Keratinocyte (primary cell): ENCODE results near the gene CSNK1A1. TPM values are rescaled to one million over a fixed set of nuclear protein-coding genes. Genes with fewer than 3 reads are reported as not detected.
"Not testable (repeated sequence)": the region's sequence is repeated elsewhere in the genome, so short reads cannot be mapped to it uniquely, and the experiment has no call there.

Experiments used
- DNase-seq: peaks from one replicate; pipeline ENCODE4 v3.0.0-alpha.2; 2011; ENCODE audit warnings: low read depth, missing footprints, low spot score
- FAIRE-seq: peaks from 2 replicates; lab custom pipeline; 2011; peaks lifted over from hg19 to GRCh38; lab: Jason Lieb, UNC
- H2AFZ ChIP-seq: 2 replicates; pipeline ENCODE4 v1.6.0; 2012; ENCODE audit warnings: low read length, control low read depth, inconsistent platforms; ENCODE audit not compliant: control insufficient read depth
- H3K27ac ChIP-seq: 2 replicates; pipeline ENCODE4 v1.5.1; 2011; ENCODE audit warnings: low read length; ENCODE audit not compliant: control insufficient read depth, insufficient read depth
- H3K27me3 ChIP-seq: 3 replicates; pipeline ENCODE4 v1.6.0; 2011; ENCODE audit warnings: low read length; ENCODE audit not compliant: control insufficient read depth, insufficient read depth; ENCODE audit errors: extremely low read depth
- H3K36me3 ChIP-seq, 2 experiments: 2 replicates in 1 of 2; 3 replicates in 1 of 2; pipeline ENCODE4 v1.5.1; 2011; ENCODE audit warnings: low read length in 2 of 2, mild to moderate bottlenecking in 1 of 2; ENCODE audit not compliant: control insufficient read depth in 2 of 2, insufficient read depth in 2 of 2; ENCODE audit errors: extremely low read depth in 1 of 2
- H3K4me1 ChIP-seq: 3 replicates; pipeline ENCODE4 v1.5.1; 2011; ENCODE audit warnings: low read length; ENCODE audit not compliant: control insufficient read depth, insufficient read depth; ENCODE audit errors: extremely low read depth
- H3K4me2 ChIP-seq: 3 replicates; pipeline ENCODE4 v1.6.0; 2011; ENCODE audit warnings: low read depth, low read length; ENCODE audit not compliant: control insufficient read depth, insufficient read depth; ENCODE audit errors: extremely low read depth
- H3K4me3 ChIP-seq, 3 experiments: fragments of 200-600 bp in 1 of 3; sonication (generic) in 1 of 3; 2 replicates in 2 of 3; 3 replicates in 1 of 3; pipeline ENCODE4 v1.5.1; 2011 to 2016; ENCODE audit warnings: low read length in 3 of 3, mild to moderate bottlenecking in 3 of 3, control low read depth in 2 of 3, inconsistent platforms in 1 of 3, low read depth in 1 of 3, mixed read lengths in 1 of 3, mixed run types in 1 of 3, moderate library complexity in 1 of 3; ENCODE audit not compliant: control insufficient read depth in 2 of 3, insufficient read depth in 2 of 3; ENCODE audit errors: extremely low read depth in 1 of 3
- H3K79me2 ChIP-seq: 2 replicates; pipeline ENCODE4 v1.6.0; 2012; ENCODE audit warnings: low read length; ENCODE audit not compliant: control insufficient read depth, insufficient read depth
- H3K9ac ChIP-seq: 3 replicates; pipeline ENCODE4 v1.6.0; 2011; ENCODE audit warnings: low read length; ENCODE audit not compliant: control insufficient read depth, insufficient read depth; ENCODE audit errors: extremely low read depth
- H3K9me1 ChIP-seq: 3 replicates; pipeline ENCODE4 v1.6.0; 2011; ENCODE audit warnings: low read length; ENCODE audit not compliant: control insufficient read depth, insufficient read depth; ENCODE audit errors: extremely low read depth
- H3K9me3 ChIP-seq: 2 replicates; pipeline ENCODE4 v1.5.1; 2012; ENCODE audit warnings: low read depth, low read length; ENCODE audit not compliant: control insufficient read depth
- H4K20me1 ChIP-seq: 3 replicates; pipeline ENCODE4 v1.6.0; 2011; ENCODE audit warnings: low read length; ENCODE audit not compliant: control insufficient read depth, insufficient read depth; ENCODE audit errors: extremely low read depth
- EZH2 ChIP-seq: IDR thresholded peaks from one replicate; pipeline ENCODE4 v1.6.1; 2012; ENCODE audit warnings: inconsistent platforms, mild to moderate bottlenecking, low read length, moderate library complexity
- dilution Hi-C: fragments of 300-500 bp; cut with MboI; formaldehyde crosslinking; loops from one replicate; pipeline ENCODE4 v1.7.0; 2020; ENCODE audit warnings: low sequenced_read_pairs; ENCODE audit not compliant: extremely low pct_ligation_motif_present
- polyA plus RNA-seq, 5 experiments: library from polyadenylated mRNA; depleted of rRNA in 3 of 5; stranded (reverse) in 3 of 5; stranded (forward) in 1 of 5; unstranded in 1 of 5; fragments of >200 nt; gene quantifications; 1 replicate in 1 of 5; 2 replicates in 3 of 5; 3 replicates in 1 of 5; pipeline versions ENCODE4 v1.2.1 to v1.2.3, GENCODE V29; 2011 to 2012; ENCODE audit warnings: missing spikeins in 2 of 5, low read depth in 1 of 5, low replicate concordance in 1 of 5
- TF ChIP-seq, protein P1 (sequence below), 3 experiments: IDR thresholded peaks in 1 of 3; conservative IDR thresholded peaks in 1 of 3; optimal IDR thresholded peaks in 1 of 3; 2 replicates in 2 of 3; 3 replicates in 1 of 3; pipeline versions ENCODE3 to v1.5.1; 2011; ENCODE audit warnings: low read length in 3 of 3, mild to moderate bottlenecking in 3 of 3, moderate library complexity in 2 of 3, control low read depth in 1 of 3, inconsistent platforms in 1 of 3; ENCODE audit not compliant: insufficient read depth in 2 of 3; ENCODE audit errors: extremely low read depth in 1 of 3

CSNK1A1 gene
- polyA plus RNA-seq, 1 donor (not counting 4 experiments of a cell fraction or from before 2014, with no cell fraction given), result 289 TPM

DNA sequence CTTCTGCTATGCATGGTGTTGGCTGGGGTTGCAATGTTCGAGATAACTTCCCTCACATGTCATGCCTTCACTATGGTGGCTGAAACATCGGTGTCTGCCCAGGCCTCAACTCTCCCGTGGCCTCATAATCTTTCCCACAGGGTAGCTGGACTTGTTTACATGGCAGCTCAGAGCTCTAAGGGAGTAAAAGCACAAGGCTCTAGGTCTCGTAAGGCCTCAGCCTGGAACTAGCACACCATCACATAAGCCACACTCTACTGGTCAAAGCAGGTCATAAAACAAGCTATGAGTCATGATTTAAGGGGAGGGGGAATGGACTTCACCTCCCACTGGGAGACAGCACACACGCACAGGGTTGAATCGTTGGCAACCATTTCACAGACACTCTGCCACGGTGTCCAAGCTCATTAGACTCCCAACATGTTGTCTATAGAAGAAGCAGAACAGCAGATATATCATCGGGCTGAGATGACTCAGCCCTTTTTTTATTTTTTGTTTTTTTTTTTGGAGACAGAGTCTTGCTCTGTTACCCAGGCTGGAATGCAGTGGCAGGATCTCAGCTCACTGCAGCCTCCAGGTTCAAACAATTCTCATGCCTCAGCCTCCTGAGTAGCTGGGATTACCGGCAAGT is 105.4 kb downstream of the CSNK1A1 start:
- Histone ChIP-seq H3K9me1 (no peaks in the 10 kb centered on the region), H3K79me2 (no peaks in the 10 kb centered on the region), H3K36me3 (no peaks in the 10 kb centered on the region), H4K20me1 (no peaks in the 10 kb centered on the region), H3K4me2 (no peak overlapping the region), H3K27ac (peak overlapping the region; percentile 27), H2AFZ (peak overlapping the region; percentile 21), H3K9me3 (no peaks in the 10 kb centered on the region), H3K4me3 (no peak overlapping the region), H3K27me3 (no peaks in the 10 kb centered on the region), H3K9ac (no peak overlapping the region), H3K4me1 (peaks cover 40% of the 10 kb centered on the region)
- dilution Hi-C loops, result no loop called here
- DNase-seq (no peak), FAIRE-seq (no peak)
- TF ChIP-seq, protein P1, sequence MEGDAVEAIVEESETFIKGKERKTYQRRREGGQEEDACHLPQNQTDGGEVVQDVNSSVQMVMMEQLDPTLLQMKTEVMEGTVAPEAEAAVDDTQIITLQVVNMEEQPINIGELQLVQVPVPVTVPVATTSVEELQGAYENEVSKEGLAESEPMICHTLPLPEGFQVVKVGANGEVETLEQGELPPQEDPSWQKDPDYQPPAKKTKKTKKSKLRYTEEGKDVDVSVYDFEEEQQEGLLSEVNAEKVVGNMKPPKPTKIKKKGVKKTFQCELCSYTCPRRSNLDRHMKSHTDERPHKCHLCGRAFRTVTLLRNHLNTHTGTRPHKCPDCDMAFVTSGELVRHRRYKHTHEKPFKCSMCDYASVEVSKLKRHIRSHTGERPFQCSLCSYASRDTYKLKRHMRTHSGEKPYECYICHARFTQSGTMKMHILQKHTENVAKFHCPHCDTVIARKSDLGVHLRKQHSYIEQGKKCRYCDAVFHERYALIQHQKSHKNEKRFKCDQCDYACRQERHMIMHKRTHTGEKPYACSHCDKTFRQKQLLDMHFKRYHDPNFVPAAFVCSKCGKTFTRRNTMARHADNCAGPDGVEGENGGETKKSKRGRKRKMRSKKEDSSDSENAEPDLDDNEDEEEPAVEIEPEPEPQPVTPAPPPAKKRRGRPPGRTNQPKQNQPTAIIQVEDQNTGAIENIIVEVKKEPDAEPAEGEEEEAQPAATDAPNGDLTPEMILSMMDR (optimal IDR thresholded peaks at IDR 0.05 in 1 of 3, IDR thresholded peaks at IDR 0.05 in 1 of 3, conservative IDR thresholded peaks at IDR 0.05 in 1 of 3; ENCODE audit: extremely low read depth in 1 of 3, insufficient read depth in 2 of 3, low read length in 3 of 3), result no peak
- no peak for TF ChIP-seq EZH2

DNA sequence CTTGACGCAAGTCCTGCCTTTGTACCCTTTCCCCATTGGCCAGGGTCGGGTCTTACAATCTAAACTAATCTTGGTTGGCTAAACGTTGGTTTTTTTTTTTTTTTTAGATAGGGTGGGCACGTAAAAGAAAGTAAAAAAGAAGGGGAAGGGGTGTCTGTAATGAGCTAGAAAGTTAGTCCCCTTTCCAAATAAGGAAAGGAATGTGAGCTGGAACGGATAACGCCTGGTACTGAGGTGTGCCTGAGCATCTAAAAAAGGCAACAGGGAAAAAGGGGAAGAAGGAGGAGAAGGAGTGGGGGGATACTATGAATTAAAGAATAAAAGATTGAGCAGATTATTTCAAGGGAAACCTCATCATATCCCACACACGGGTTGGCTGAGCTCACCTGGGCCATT is 105.9 kb downstream of the CSNK1A1 start:
- Histone ChIP-seq H3K79me2 (no peaks in the 10 kb centered on the region), H3K4me1 (peaks cover 41% of the 10 kb centered on the region), H3K4me2 (no peak overlapping the region), H3K9me3 (no peaks in the 10 kb centered on the region), H3K27me3 (no peaks in the 10 kb centered on the region), H3K9ac (no peak overlapping the region), H3K27ac (no peak overlapping the region), H2AFZ (no peak overlapping the region), H3K9me1 (no peaks in the 10 kb centered on the region), H3K36me3 (no peaks in the 10 kb centered on the region), H4K20me1 (no peaks in the 10 kb centered on the region), H3K4me3 (no peak overlapping the region)
- DNase-seq (no peak), FAIRE-seq (no peak)
- dilution Hi-C loops, result no loop called here
- TF ChIP-seq EZH2, result no peak
- TF ChIP-seq, protein P1 (optimal IDR thresholded peaks at IDR 0.05 in 1 of 3, IDR thresholded peaks at IDR 0.05 in 1 of 3, conservative IDR thresholded peaks at IDR 0.05 in 1 of 3; ENCODE audit: extremely low read depth in 1 of 3, insufficient read depth in 2 of 3, low read length in 3 of 3), result no peak

DNA sequence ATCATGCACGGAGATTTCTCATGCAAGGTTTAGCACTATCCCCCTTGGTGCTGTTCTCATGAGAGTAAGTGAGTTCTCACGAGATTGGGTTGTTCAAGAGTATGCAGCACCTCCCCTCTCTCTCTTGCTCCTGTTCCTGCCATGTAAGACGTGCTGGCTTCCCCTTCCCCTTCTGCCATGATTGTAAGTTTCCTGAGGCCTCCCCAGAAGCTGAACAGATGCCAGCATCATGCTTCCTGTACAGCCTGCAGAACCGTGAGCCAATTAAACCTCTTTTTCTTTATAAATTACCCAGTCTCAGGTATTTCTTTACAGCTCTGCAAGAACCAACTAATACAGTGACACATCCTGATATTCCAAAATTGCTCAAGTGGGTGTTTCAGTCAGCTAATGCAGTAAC is 106.8 kb downstream of the CSNK1A1 start:
- H2AFZ ChIP-seq, dilution Hi-C loops: not testable (repeated sequence)

More for the DNA sequence above, 106.8 kb downstream of the CSNK1A1 start:
- not testable (repeated sequence) for H3K9me1 ChIP-seq, H3K27ac ChIP-seq, H3K27me3 ChIP-seq, H3K4me3 ChIP-seq, H3K4me2 ChIP-seq, H3K36me3 ChIP-seq, H3K79me2 ChIP-seq, H4K20me1 ChIP-seq, H3K9me3 ChIP-seq, H3K9ac ChIP-seq, DNase-seq, FAIRE-seq
- H3K4me1 ChIP-seq, result peaks cover 46% of the 10 kb centered on the region
